ENCODE data around the gene SHFL.

DNA sequence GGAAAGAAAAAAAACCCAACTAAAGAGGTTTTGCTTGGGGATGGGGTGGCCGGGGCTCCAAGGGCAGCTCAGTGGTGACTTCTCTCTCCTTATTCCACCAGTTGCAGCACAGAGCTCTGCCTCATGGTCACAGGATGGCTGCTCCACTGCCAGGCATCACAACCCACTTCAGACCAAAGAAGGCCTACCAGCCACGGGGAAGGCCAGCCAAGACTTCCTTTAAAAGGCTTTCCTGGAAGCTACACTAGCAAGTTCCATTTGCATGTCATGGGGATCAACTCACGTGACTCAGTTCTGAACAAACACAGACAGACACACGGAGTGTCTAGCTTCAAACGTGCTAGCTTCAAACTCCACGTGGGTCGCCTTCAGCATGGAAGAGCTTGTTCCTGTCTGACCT is 46.8 kb downstream of the SHFL start:
- TF ChIP-seq, protein P1, sequence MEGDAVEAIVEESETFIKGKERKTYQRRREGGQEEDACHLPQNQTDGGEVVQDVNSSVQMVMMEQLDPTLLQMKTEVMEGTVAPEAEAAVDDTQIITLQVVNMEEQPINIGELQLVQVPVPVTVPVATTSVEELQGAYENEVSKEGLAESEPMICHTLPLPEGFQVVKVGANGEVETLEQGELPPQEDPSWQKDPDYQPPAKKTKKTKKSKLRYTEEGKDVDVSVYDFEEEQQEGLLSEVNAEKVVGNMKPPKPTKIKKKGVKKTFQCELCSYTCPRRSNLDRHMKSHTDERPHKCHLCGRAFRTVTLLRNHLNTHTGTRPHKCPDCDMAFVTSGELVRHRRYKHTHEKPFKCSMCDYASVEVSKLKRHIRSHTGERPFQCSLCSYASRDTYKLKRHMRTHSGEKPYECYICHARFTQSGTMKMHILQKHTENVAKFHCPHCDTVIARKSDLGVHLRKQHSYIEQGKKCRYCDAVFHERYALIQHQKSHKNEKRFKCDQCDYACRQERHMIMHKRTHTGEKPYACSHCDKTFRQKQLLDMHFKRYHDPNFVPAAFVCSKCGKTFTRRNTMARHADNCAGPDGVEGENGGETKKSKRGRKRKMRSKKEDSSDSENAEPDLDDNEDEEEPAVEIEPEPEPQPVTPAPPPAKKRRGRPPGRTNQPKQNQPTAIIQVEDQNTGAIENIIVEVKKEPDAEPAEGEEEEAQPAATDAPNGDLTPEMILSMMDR (IDR thresholded peaks at IDR 0.05), result no peak
- TF ChIP-seq POLR2A (IDR thresholded peaks at IDR 0.05), result no peak

All from gastroesophageal sphincter (tissue), 3 donors.